Neuronal stem cell (in vitro differentiated cells): ENCODE data around the gene COX10.

Source experiments
- DNase-seq: peaks from one replicate; pipeline ENCODE4 v3.0.0-alpha.2; 2013; ENCODE audit warnings: low spot score
- H2AFZ ChIP-seq: one replicate; pipeline ENCODE4 v1.6.1; 2013; ENCODE audit warnings: mild to moderate bottlenecking, low read length, inconsistent platforms
- H2AK5ac ChIP-seq: 2 replicates; pipeline ENCODE4 v1.6.1; 2013; ENCODE audit warnings: low read depth, mild to moderate bottlenecking, inconsistent platforms, low read length, moderate library complexity, mixed read lengths
- H2BK120ac ChIP-seq: 2 replicates; pipeline ENCODE4 v1.6.1; 2013; ENCODE audit warnings: low read depth, mild to moderate bottlenecking, inconsistent platforms, low read length, moderate library complexity, mixed read lengths
- H2BK12ac ChIP-seq: one replicate; pipeline ENCODE4 v1.6.1; 2013; ENCODE audit warnings: low read length, inconsistent platforms
- H2BK15ac ChIP-seq: 2 replicates; pipeline ENCODE4 v1.6.1; 2013; ENCODE audit warnings: mild to moderate bottlenecking, low read length, inconsistent platforms, mixed read lengths
- H2BK5ac ChIP-seq: one replicate; pipeline ENCODE4 v1.6.1; 2013; ENCODE audit warnings: inconsistent platforms, mild to moderate bottlenecking, low read length, moderate library complexity
- H3K14ac ChIP-seq: one replicate; pipeline ENCODE4 v1.6.1; 2013; ENCODE audit warnings: low read length, inconsistent platforms
- H3K18ac ChIP-seq: 2 replicates; pipeline ENCODE4 v1.6.1; 2013; ENCODE audit warnings: low read length, inconsistent platforms
- H3K23ac ChIP-seq: 2 replicates; pipeline ENCODE4 v1.6.1; 2013; ENCODE audit warnings: low read depth, mild to moderate bottlenecking, mixed read lengths, low read length, inconsistent platforms; ENCODE audit not compliant: poor library complexity
- H3K27ac ChIP-seq: replicated peaks from 3 replicates; pipeline ENCODE4 v1.5.1; 2013; ENCODE audit warnings: low read length, inconsistent platforms
- H3K27me3 ChIP-seq, 3 experiments: 2 replicates each; pipeline ENCODE4 v1.6.1; 2013; ENCODE audit warnings: low read length in 3 of 3, mild to moderate bottlenecking in 2 of 3, inconsistent platforms in 1 of 3, low read depth in 1 of 3, mixed read lengths in 1 of 3, moderate library complexity in 1 of 3; ENCODE audit not compliant: control insufficient read depth in 3 of 3, insufficient read depth in 3 of 3
- H3K36me3 ChIP-seq, 2 donors: replicated peaks in 1 of 2; 2 replicates each; pipeline ENCODE4 v1.6.1; 2013; ENCODE audit warnings: low read length in 2 of 2; ENCODE audit not compliant: control insufficient read depth in 2 of 2, insufficient read depth in 2 of 2
- H3K4ac ChIP-seq: 2 replicates; pipeline ENCODE4 v1.6.1; 2013; ENCODE audit warnings: inconsistent platforms, mild to moderate bottlenecking, low read length, moderate library complexity
- H3K4me1 ChIP-seq, 2 donors: 1 replicate in 1 of 2; 2 replicates in 1 of 2; pipeline ENCODE4 v1.6.1; 2013; ENCODE audit warnings: low read length in 2 of 2, low read depth in 1 of 2; ENCODE audit not compliant: control insufficient read depth in 2 of 2, insufficient read depth in 1 of 2
- H3K4me2 ChIP-seq: one replicate; pipeline ENCODE4 v1.6.1; 2013; ENCODE audit warnings: mild to moderate bottlenecking, low read length, inconsistent platforms; ENCODE audit not compliant: insufficient read depth, poor library complexity, severe bottlenecking
- H3K4me3 ChIP-seq, 2 donors: 2 replicates each; pipeline ENCODE4 v1.5.1; 2013; ENCODE audit warnings: low read length in 2 of 2, mild to moderate bottlenecking in 2 of 2, inconsistent platforms in 1 of 2, moderate library complexity in 1 of 2
- H3K79me1 ChIP-seq: one replicate; pipeline ENCODE4 v1.6.1; 2013; ENCODE audit warnings: low read depth, mild to moderate bottlenecking, inconsistent platforms, low read length, moderate library complexity
- H3K9ac ChIP-seq: one replicate; pipeline ENCODE4 v1.6.1; 2013; ENCODE audit warnings: mild to moderate bottlenecking, low read depth, low read length, inconsistent platforms; ENCODE audit not compliant: poor library complexity
- H3K9me3 ChIP-seq, 2 donors: replicated peaks in 1 of 2; 2 replicates each; pipeline versions ENCODE3 to v1.6.1; 2013; ENCODE audit warnings: low read length in 2 of 2, mild to moderate bottlenecking in 2 of 2, inconsistent platforms in 1 of 2, low read depth in 1 of 2, mixed read lengths in 1 of 2, moderate library complexity in 1 of 2; ENCODE audit not compliant: control insufficient read depth in 2 of 2, insufficient read depth in 1 of 2
- H4K8ac ChIP-seq: one replicate; pipeline ENCODE4 v1.6.1; 2013; ENCODE audit warnings: low read depth, mild to moderate bottlenecking, inconsistent platforms, low read length, moderate library complexity
- H4K91ac ChIP-seq: one replicate; pipeline ENCODE4 v1.6.1; 2013; ENCODE audit warnings: low read length, low read depth, mild to moderate bottlenecking, inconsistent platforms; ENCODE audit not compliant: poor library complexity
- WGBS, 2 donors: extraction: QIAGEN DNeasy Blood & Tissue Kit; methylation state at CpG; one replicate each; pipeline ENCODE4 v1.1.7; 2013; ENCODE audit warnings: missing lambda C conversion rate in 2 of 2, mixed read lengths in 1 of 2; ENCODE audit not compliant: insufficient read length in 2 of 2, insufficient replicate concordance in 1 of 2; ENCODE audit errors: extremely low coverage in 2 of 2; 5-methylcytosine and 5-hydroxymethylcytosine counted together

Gene COX10

DNA sequence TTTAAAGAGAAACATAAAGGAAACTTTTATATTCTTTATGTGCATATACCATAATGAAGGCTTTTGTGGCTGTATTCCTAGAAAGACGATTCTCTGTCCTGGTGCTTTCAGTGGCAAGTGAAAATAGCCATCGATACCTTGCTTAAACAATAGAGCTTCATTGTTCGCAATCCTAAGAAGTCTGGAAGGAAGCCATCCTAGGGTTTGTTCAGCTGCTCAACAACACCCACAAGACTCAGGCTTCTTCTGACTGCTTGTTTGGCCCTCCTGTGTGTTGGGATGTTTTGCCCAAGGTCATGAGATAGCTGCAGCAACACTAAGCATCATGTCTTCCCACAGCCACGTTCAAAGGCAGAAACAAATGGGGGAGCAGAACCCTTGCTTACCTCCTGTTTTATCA lies 36.1 kb upstream of the COX10 start:
- Histone ChIP-seq H3K9ac (no peak overlapping the region), H3K23ac (no peak overlapping the region), H3K9me3 (peaks cover 0 to 7% of the 10 kb centered on the region in 2 donors), H3K4me2 (no peak overlapping the region), H3K27ac (no peak overlapping the region), H3K36me3 (peaks cover 7 to 35% of the 10 kb centered on the region in 2 donors), H3K27me3 (no peaks in the 10 kb centered on the region), H2BK15ac (no peak overlapping the region), H2BK12ac (no peak overlapping the region), H3K14ac (no peak overlapping the region), H3K18ac (no peak overlapping the region), H3K4ac (no peak overlapping the region), H4K8ac (no peak overlapping the region), H3K4me1 (peaks cover 0 to 1% of the 10 kb centered on the region in 2 donors), H2BK5ac (no peak overlapping the region), H3K4me3 (no peak overlapping the region), H2AK5ac (no peak overlapping the region), H4K91ac (no peak overlapping the region), H2AFZ (no peak overlapping the region), H3K79me1 (no peaks in the 10 kb centered on the region), H2BK120ac (no peak overlapping the region)
- DNase-seq = no peak
- WGBS, 2 donors = no CpG with 5 or more reads among the region's 4 CpGs

DNA sequence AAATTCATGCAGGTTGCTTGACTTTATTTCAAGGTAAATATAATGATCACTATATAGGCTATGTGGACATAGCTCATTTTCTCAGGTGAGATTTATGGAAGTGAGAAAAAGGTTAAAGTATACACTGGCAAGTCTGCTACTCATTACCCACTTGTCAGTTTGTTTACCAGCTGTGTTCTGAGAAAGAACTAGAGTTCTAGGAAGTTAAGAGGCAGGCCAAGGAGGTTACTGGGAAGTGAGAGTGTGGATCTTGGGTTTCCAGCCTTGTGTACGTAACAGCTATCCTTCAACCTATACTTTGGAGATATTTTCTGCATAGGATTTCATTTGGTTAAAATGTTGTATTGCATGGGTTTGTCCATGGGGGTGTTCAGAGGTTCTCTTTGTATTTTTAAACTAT lies 31.9 kb upstream of the COX10 start:
- no peak overlapping the region for H2AFZ ChIP-seq
- H3K4me1 ChIP-seq = peaks cover 0 to 1% of the 10 kb centered on the region in 2 donors
- no peak overlapping the region for H2BK15ac ChIP-seq
- DNase-seq = no peak
- no peak overlapping the region for H3K4me3 ChIP-seq
- H2AK5ac ChIP-seq = no peak overlapping the region
- no peak overlapping the region for H3K4ac ChIP-seq
- no peak overlapping the region for H4K8ac ChIP-seq
- no peak overlapping the region for H2BK5ac ChIP-seq
- no peak overlapping the region for H3K23ac ChIP-seq
- no peak overlapping the region for H4K91ac ChIP-seq
- peaks cover 0 to 4% of the 10 kb centered on the region in 2 donors for H3K9me3 ChIP-seq
- H2BK120ac ChIP-seq = no peak overlapping the region
- no peak overlapping the region for H3K14ac ChIP-seq
- H3K4me2 ChIP-seq = no peak overlapping the region
- no peak overlapping the region for H3K9ac ChIP-seq
- no peak overlapping the region for H2BK12ac ChIP-seq
- whole genome bisulfite sequencing, 2 donors = no CpG with 5 or more reads among the region's 1 CpG
- H3K27me3 ChIP-seq = no peaks in the 10 kb centered on the region
- H3K18ac ChIP-seq = no peak overlapping the region
- no peaks in the 10 kb centered on the region for H3K79me1 ChIP-seq
- H3K27ac ChIP-seq = no peak overlapping the region
- H3K36me3 ChIP-seq = peaks cover 7 to 23% of the 10 kb centered on the region in 2 donors

- H3K36me3 ChIP-seq = peaks cover 7 to 16% of the 10 kb centered on the region in 2 donors
- no CpG with 5 or more reads among the region's 1 CpG for WGBS, 2 donors
- H3K23ac ChIP-seq = no peak overlapping the region
- H3K9me3 ChIP-seq = peaks cover 0 to 3% of the 10 kb centered on the region in 2 donors
- H3K27me3 ChIP-seq = no peaks in the 10 kb centered on the region
- H2BK12ac ChIP-seq = no peak overlapping the region
- no peak overlapping the region for H3K4ac ChIP-seq
- H3K4me2 ChIP-seq = no peak overlapping the region
- no peak overlapping the region for H2AK5ac ChIP-seq
- H4K91ac ChIP-seq = no peak overlapping the region
- H2BK15ac ChIP-seq = no peak overlapping the region
- H3K14ac ChIP-seq = no peak overlapping the region
- H3K4me3 ChIP-seq = no peak overlapping the region
- H2BK5ac ChIP-seq = no peak overlapping the region
- no peak overlapping the region for H3K18ac ChIP-seq
- no peaks in the 10 kb centered on the region for H3K79me1 ChIP-seq
- no peak for DNase-seq
- H3K9ac ChIP-seq = no peak overlapping the region
- H2BK120ac ChIP-seq = no peak overlapping the region
- no peak overlapping the region for H3K27ac ChIP-seq
- peaks cover 0 to 1% of the 10 kb centered on the region in 2 donors for H3K4me1 ChIP-seq
- H2AFZ ChIP-seq = no peak overlapping the region
- no peak overlapping the region for H4K8ac ChIP-seq
These were observed 31.1 kb upstream of the COX10 start for GRCh38 chr17:14038206-14038605.

DNA sequence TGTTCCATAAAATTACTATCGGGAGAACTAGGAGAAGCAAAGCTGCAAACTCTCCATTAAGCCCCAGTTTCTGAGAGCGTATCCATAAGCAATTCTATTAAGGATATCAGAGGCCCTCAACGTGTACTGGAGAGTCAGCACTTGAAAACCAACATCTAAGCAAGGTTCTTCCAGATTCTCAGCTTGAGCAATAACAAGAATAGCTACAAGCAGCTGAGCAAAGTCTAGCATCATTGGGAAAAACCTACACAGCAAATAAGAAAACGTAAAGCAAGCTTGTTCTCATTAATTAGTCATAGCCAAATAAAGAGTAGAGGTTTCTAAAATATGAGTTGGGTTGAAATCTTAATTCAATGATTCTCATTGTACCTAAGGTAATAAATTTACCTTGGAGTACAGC lies 26.9 kb upstream of the COX10 start:
- Histone ChIP-seq H3K4me1 (no peaks in the 10 kb centered on the region), H3K36me3 (peaks cover 0 to 3% of the 10 kb centered on the region in 2 donors), H3K14ac (no peak overlapping the region), H3K4me3 (no peak overlapping the region), H2BK5ac (no peak overlapping the region), H3K9ac (no peak overlapping the region), H2BK120ac (no peak overlapping the region), H2AFZ (no peak overlapping the region), H3K27me3 (no peaks in the 10 kb centered on the region), H3K23ac (no peak overlapping the region), H4K91ac (no peak overlapping the region), H3K27ac (no peak overlapping the region), H2BK12ac (no peak overlapping the region), H3K4ac (no peak overlapping the region), H2BK15ac (no peak overlapping the region), H3K9me3 (no peaks in the 10 kb centered on the region), H3K79me1 (no peaks in the 10 kb centered on the region), H4K8ac (no peak overlapping the region), H3K4me2 (no peak overlapping the region), H3K18ac (no peak overlapping the region), H2AK5ac (no peak overlapping the region)
- DNase-seq = no peak
- WGBS, 2 donors = no CpG with 5 or more reads among the region's 4 CpGs
